Measurements from ENCODE around the gene DLL3. TPM values are rescaled to one million over a fixed set of nuclear protein-coding genes. Genes with fewer than 3 reads are reported as not detected.

The DLL3 gene
- total and polyA plus RNA-seq, 2 experiments from 2014 or later: 9.8 to 15.6 TPM

DNA sequence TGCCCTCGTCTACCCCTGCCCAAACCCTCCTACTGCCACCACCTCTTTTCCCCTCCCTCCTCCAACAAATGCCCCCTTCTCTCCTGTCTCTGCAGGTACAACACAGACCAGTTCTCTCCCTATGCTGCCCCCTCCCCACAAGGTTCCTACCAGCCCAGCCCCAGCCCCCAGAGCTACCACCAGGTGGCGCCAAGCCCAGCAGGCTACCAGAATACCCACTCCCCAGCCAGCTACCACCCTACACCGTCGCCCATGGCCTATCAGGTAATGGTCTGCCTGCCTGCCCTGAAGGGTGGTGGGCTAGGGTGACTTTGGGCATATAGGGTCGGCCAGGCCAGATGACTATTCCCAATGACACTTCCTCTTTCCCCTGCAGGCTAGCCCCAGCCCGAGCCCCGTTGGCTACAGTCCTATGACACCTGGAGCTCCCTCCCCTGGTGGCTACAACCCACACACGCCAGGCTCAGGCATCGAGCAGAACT lies 24.6 kb upstream of the DLL3 start:
- H3K4me3 Mint-ChIP-seq: no peak overlapping the region
- ATAC-seq (peak; percentile 95), DNase-seq (ENCODE audit: low spot score) (peak; percentile 87)
- H3K79me2 ChIP-seq (replicated peaks; ENCODE audit: insufficient read depth): no peaks in the 10 kb centered on the region; the same call in 1 of the 2 replicates
- 0 out of 2 replicates have a peak, but pooled peaks cover 8% of the 10 kb centered on the region for H4K20me1 ChIP-seq (replicated peaks; ENCODE audit: insufficient read depth)
- H3K9me2 ChIP-seq (ENCODE audit: insufficient read depth): no peaks in the 10 kb centered on the region
- H3K36me3 ChIP-seq (ENCODE audit: insufficient read depth): peaks cover 24% of the 10 kb centered on the region
- no peak overlapping the region for H3K4me3 ChIP-seq
- H3K4me2 ChIP-seq: no peak overlapping the region
- no peaks in the 10 kb centered on the region; the same call in 2 of the 3 replicates for H3K9me3 Mint-ChIP-seq
- H3K27ac Mint-ChIP-seq: peak overlapping the region; percentile 33; the same call in 1 of the 2 replicates
- peaks cover 15% of the 10 kb centered on the region for H3K27me3 Mint-ChIP-seq (ENCODE audit: insufficient read depth, low read depth, poor library complexity)
- H3K27me3 ChIP-seq (ENCODE audit: insufficient read depth): no peaks in the 10 kb centered on the region
- peaks cover 63% of the 10 kb centered on the region for H3K36me3 Mint-ChIP-seq (ENCODE audit: low read depth)
- TF ChIP-seq, protein P1, sequence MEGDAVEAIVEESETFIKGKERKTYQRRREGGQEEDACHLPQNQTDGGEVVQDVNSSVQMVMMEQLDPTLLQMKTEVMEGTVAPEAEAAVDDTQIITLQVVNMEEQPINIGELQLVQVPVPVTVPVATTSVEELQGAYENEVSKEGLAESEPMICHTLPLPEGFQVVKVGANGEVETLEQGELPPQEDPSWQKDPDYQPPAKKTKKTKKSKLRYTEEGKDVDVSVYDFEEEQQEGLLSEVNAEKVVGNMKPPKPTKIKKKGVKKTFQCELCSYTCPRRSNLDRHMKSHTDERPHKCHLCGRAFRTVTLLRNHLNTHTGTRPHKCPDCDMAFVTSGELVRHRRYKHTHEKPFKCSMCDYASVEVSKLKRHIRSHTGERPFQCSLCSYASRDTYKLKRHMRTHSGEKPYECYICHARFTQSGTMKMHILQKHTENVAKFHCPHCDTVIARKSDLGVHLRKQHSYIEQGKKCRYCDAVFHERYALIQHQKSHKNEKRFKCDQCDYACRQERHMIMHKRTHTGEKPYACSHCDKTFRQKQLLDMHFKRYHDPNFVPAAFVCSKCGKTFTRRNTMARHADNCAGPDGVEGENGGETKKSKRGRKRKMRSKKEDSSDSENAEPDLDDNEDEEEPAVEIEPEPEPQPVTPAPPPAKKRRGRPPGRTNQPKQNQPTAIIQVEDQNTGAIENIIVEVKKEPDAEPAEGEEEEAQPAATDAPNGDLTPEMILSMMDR (conservative IDR thresholded peaks at IDR 0.05; ENCODE audit: low read depth in 2 of 2): peak; percentile 93 to 95
- TF ChIP-seq, protein P2, sequence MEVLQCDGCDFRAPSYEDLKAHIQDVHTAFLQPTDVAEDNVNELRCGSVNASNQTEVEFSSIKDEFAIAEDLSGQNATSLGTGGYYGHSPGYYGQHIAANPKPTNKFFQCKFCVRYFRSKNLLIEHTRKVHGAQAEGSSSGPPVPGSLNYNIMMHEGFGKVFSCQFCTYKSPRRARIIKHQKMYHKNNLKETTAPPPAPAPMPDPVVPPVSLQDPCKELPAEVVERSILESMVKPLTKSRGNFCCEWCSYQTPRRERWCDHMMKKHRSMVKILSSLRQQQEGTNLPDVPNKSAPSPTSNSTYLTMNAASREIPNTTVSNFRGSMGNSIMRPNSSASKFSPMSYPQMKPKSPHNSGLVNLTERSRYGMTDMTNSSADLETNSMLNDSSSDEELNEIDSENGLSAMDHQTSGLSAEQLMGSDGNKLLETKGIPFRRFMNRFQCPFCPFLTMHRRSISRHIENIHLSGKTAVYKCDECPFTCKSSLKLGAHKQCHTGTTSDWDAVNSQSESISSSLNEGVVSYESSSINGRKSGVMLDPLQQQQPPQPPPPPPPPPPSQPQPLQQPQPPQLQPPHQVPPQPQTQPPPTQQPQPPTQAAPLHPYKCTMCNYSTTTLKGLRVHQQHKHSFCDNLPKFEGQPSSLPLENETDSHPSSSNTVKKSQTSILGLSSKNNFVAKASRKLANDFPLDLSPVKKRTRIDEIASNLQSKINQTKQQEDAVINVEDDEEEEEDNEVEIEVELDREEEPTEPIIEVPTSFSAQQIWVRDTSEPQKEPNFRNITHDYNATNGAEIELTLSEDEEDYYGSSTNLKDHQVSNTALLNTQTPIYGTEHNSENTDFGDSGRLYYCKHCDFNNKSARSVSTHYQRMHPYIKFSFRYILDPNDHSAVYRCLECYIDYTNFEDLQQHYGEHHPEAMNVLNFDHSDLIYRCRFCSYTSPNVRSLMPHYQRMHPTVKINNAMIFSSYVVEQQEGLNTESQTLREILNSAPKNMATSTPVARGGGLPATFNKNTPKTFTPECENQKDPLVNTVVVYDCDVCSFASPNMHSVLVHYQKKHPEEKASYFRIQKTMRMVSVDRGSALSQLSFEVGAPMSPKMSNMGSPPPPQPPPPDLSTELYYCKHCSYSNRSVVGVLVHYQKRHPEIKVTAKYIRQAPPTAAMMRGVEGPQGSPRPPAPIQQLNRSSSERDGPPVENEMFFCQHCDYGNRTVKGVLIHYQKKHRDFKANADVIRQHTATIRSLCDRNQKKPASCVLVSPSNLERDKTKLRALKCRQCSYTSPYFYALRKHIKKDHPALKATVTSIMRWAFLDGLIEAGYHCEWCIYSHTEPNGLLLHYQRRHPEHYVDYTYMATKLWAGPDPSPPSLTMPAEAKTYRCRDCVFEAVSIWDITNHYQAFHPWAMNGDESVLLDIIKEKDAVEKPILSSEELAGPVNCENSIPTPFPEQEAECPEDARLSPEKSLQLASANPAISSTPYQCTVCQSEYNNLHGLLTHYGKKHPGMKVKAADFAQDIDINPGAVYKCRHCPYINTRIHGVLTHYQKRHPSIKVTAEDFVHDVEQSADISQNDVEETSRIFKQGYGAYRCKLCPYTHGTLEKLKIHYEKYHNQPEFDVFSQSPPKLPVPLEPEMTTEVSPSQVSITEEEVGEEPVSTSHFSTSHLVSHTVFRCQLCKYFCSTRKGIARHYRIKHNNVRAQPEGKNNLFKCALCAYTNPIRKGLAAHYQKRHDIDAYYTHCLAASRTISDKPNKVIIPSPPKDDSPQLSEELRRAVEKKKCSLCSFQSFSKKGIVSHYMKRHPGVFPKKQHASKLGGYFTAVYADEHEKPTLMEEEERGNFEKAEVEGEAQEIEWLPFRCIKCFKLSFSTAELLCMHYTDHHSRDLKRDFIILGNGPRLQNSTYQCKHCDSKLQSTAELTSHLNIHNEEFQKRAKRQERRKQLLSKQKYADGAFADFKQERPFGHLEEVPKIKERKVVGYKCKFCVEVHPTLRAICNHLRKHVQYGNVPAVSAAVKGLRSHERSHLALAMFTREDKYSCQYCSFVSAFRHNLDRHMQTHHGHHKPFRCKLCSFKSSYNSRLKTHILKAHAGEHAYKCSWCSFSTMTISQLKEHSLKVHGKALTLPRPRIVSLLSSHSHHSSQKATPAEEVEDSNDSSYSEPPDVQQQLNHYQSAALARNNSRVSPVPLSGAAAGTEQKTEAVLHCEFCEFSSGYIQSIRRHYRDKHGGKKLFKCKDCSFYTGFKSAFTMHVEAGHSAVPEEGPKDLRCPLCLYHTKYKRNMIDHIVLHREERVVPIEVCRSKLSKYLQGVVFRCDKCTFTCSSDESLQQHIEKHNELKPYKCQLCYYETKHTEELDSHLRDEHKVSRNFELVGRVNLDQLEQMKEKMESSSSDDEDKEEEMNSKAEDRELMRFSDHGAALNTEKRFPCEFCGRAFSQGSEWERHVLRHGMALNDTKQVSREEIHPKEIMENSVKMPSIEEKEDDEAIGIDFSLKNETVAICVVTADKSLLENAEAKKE (CRISPR knock-in tag; IDR thresholded peaks at IDR 0.05): no peak
- no peaks in the 10 kb centered on the region for H3K4me1 ChIP-seq (ENCODE audit: insufficient read depth)
- H3K4me1 Mint-ChIP-seq: peaks cover 8% of the 10 kb centered on the region; the same call in 2 of the 3 replicates
- peaks cover 15% of the 10 kb centered on the region; the same call in 1 of the 2 replicates for H3F3A ChIP-seq (replicated peaks; ENCODE audit: low read depth)
- H2AFZ ChIP-seq: no peak overlapping the region
- H3K27ac ChIP-seq (ENCODE audit: low read depth): peak overlapping the region; percentile 63; the same call in 1 of the 2 replicates
